ENCODE results near the gene TENM4. TPM values are rescaled to one million over a fixed set of nuclear protein-coding genes. Genes with fewer than 3 reads are reported as not detected.

Gene TENM4
- total RNA-seq, 1 experiment from 2014 or later = 25.0 TPM

- TF ChIP-seq E2F5 (CRISPR knock-in tag; IDR thresholded peaks at IDR 0.05) (peak; percentile 88; the same call in 1 of the 2 replicates), HMGA2 (CRISPR knock-in tag; IDR thresholded peaks at IDR 0.05) (no peak), KAT7 (CRISPR knock-in tag; IDR thresholded peaks at IDR 0.05; ENCODE audit: borderline replicate concordance) (0 out of 2 replicates have a peak, but pooled peaks have one; percentile 56), ATF6 (CRISPR knock-in tag; IDR thresholded peaks at IDR 0.05) (no peak), ZNF232 (CRISPR knock-in tag; IDR thresholded peaks at IDR 0.05) (no peak), ZNF281 (CRISPR knock-in tag; IDR thresholded peaks at IDR 0.05) (no peak), ARID4B (CRISPR knock-in tag; IDR thresholded peaks at IDR 0.05; ENCODE audit: borderline replicate concordance) (peak; percentile 54; the same call in 1 of the 2 replicates), ZNF671 (CRISPR knock-in tag; IDR thresholded peaks at IDR 0.05) (no peak), JAZF1 (CRISPR knock-in tag; IDR thresholded peaks at IDR 0.05) (no peak), GRHL2 (CRISPR knock-in tag; IDR thresholded peaks at IDR 0.05; ENCODE audit: insufficient replicate concordance, severe bottlenecking) (no peak), RORB (CRISPR knock-in tag; IDR thresholded peaks at IDR 0.05) (no peak), PREB (CRISPR knock-in tag; IDR thresholded peaks at IDR 0.05; ENCODE audit: borderline replicate concordance) (no peak), MAX (CRISPR knock-in tag; IDR thresholded peaks at IDR 0.05) (no peak; the same call in 1 of the 2 replicates), ZBTB43 (CRISPR knock-in tag; IDR thresholded peaks at IDR 0.05) (peak; percentile 63; the same call in 1 of the 2 replicates), ESRRA (CRISPR knock-in tag; IDR thresholded peaks at IDR 0.05; ENCODE audit: borderline replicate concordance) (no peak), AR (CRISPR knock-in tag; IDR thresholded peaks at IDR 0.05) (no peak), ZNF396 (CRISPR knock-in tag; IDR thresholded peaks at IDR 0.05; ENCODE audit: borderline replicate concordance) (no peak), E2F4 (CRISPR knock-in tag; IDR thresholded peaks at IDR 0.05; ENCODE audit: borderline replicate concordance, low read depth) (peak; percentile 65; the same call in 1 of the 2 replicates), SMAD4 (CRISPR knock-in tag; IDR thresholded peaks at IDR 0.05) (no peak), TEAD1 (CRISPR knock-in tag; IDR thresholded peaks at IDR 0.05) (no peak), EMX1 (CRISPR knock-in tag; IDR thresholded peaks at IDR 0.05) (no peak)
Measured at GRCh38 chr11:79437278-79437980, 3.4 kb downstream of the TENM4 start (continued).

All from WTC11 (cell line).